ENCODE results near the gene CREBL2. TPM values are rescaled to one million over a fixed set of nuclear protein-coding genes. Genes with fewer than 3 reads are reported as not detected.

The CREBL2 gene
- total and polyA plus RNA-seq, 2 of the 13 experiments (the other 11 are each of a cell fraction or from before 2014, with no cell fraction given), result 6.9 to 8.4 TPM

GRCh38 chr12:12562585-12563261, 49.0 kb upstream of the CREBL2 start, which contains the start of gene DUSP16 (continued):
- TF ChIP-seq SMARCE1 (IDR thresholded peaks at IDR 0.05; ENCODE audit: borderline replicate concordance) (no peak), ZNF577 (CRISPR knock-in tag; IDR thresholded peaks at IDR 0.05; ENCODE audit: borderline replicate concordance, low read depth) (no peak), ATAD3A (CRISPR knock-in tag; IDR thresholded peaks at IDR 0.05) (no peak), GMEB1 (CRISPR knock-in tag; IDR thresholded peaks at IDR 0.05; ENCODE audit: borderline replicate concordance) (no peak), PCBP2 (optimal IDR thresholded peaks at IDR 0.05; ENCODE audit: low read depth, low read length, poor library complexity, severe bottlenecking) (no peak), CSRNP1 (CRISPR knock-in tag; IDR thresholded peaks at IDR 0.05) (no peak), HES4 (CRISPR knock-in tag; IDR thresholded peaks at IDR 0.05; ENCODE audit: borderline replicate concordance) (no peak), ETS1 (CRISPR knock-in tag; IDR thresholded peaks at IDR 0.05) (no peak), ZKSCAN8 (CRISPR knock-in tag; IDR thresholded peaks at IDR 0.05; ENCODE audit: borderline replicate concordance) (no peak), SIN3A (IDR thresholded peaks at IDR 0.05; ENCODE audit: borderline replicate concordance, low read depth, low read length) (0 out of 2 replicates have a peak, but pooled peaks have one; percentile 55), SKIL (CRISPR knock-in tag; IDR thresholded peaks at IDR 0.05; ENCODE audit: borderline replicate concordance) (no peak), ZNF674 (CRISPR knock-in tag; IDR thresholded peaks at IDR 0.05; ENCODE audit: low read depth) (no peak), MEIS2 (CRISPR knock-in tag; IDR thresholded peaks at IDR 0.05) (peak; percentile 46; the same call in 1 of the 2 replicates)

All from HepG2 (cell line).